Liver (tissue), 3 donors: ENCODE results near the gene PTPRC.

Experiments used
- CTCF ChIP-seq: fragments of 150-350 bp; IDR thresholded peaks from 2 replicates; pipeline ENCODE4 v1.5.1; 2017; ENCODE audit warnings: improper control_type of control experiment, low read depth, low read length; ENCODE audit not compliant: missing input control
- GABPA ChIP-seq, 2 donors: IDR thresholded peaks in 1 of 2; conservative IDR thresholded peaks in 1 of 2; 2 replicates each; pipeline ENCODE4 v1.6.1; 2016; ENCODE audit warnings: antibody characterized with exemption in 2 of 2, mild to moderate bottlenecking in 1 of 2, moderate library complexity in 1 of 2
- MAX ChIP-seq: IDR thresholded peaks from 2 replicates; pipeline ENCODE4 v1.6.1; 2016; ENCODE audit warnings: antibody characterized with exemption
- YY1 ChIP-seq: IDR thresholded peaks from 2 replicates; pipeline ENCODE4 v1.6.1; 2016; ENCODE audit warnings: antibody characterized with exemption, mild to moderate bottlenecking
- donor health status: healthy.
- donor health status: healthy.

GRCh38 chr1:198595765-198596164, 43.1 kb upstream of the PTPRC start:
- TF ChIP-seq CTCF: no peak
- TF ChIP-seq GABPA (IDR thresholded peaks at IDR 0.05 in 1 of 2, conservative IDR thresholded peaks at IDR 0.05 in 1 of 2): no peak
- no peak for TF ChIP-seq YY1
- TF ChIP-seq MAX: no peak
